PFSK-1 (cell line): ENCODE measurements around the gene GALNT14.

Source experiments
- POLR2AphosphoS5 ChIP-seq: IDR thresholded peaks from 2 replicates; pipeline ENCODE4 v1.6.1; 2012; ENCODE audit warnings: low read depth, mild to moderate bottlenecking, control low read depth, low read length, moderate library complexity
- TAF1 ChIP-seq: IDR thresholded peaks from 2 replicates; pipeline ENCODE4 v1.6.1; 2012; ENCODE audit warnings: low read length, control low read depth, borderline replicate concordance; ENCODE audit not compliant: insufficient read depth

GRCh38 chr2:31108561-31109286, 29.5 kb downstream of the GALNT14 start:
- TF ChIP-seq POLR2AphosphoS5: no peak
- TF ChIP-seq TAF1: no peak
